H9 (cell line): ENCODE data around the gene C2orf42. TPM values are rescaled to one million over a fixed set of nuclear protein-coding genes. Genes with fewer than 3 reads are reported as not detected.
"Not testable (repeated sequence)": the region's sequence is repeated elsewhere in the genome, so short reads cannot be mapped to it uniquely, and the experiment has no call there.

Experiments
- DNase-seq: peaks from one replicate; pipeline ENCODE4 v3.0.0-alpha.2; 2017
- H2AFZ ChIP-seq: one replicate; pipeline ENCODE4 v1.6.1; 2013; ENCODE audit warnings: mild to moderate bottlenecking, low read length, control low read depth, moderate library complexity
- H2AK5ac ChIP-seq: 2 replicates; pipeline ENCODE4 v1.6.1; 2013; ENCODE audit warnings: low read length, control low read depth, mixed read lengths; ENCODE audit not compliant: insufficient read length
- H2BK120ac ChIP-seq: one replicate; pipeline ENCODE4 v1.6.1; 2013; ENCODE audit warnings: low read depth, mild to moderate bottlenecking, low read length, control low read depth, inconsistent platforms; ENCODE audit not compliant: poor library complexity, severe bottlenecking
- H2BK12ac ChIP-seq: 2 replicates; pipeline ENCODE4 v1.6.1; 2013; ENCODE audit warnings: low read length, control low read depth, mixed read lengths, low read depth; ENCODE audit not compliant: insufficient read length
- H2BK15ac ChIP-seq: 2 replicates; pipeline ENCODE4 v1.6.1; 2013; ENCODE audit warnings: low read depth, low read length, control low read depth
- H2BK20ac ChIP-seq: one replicate; pipeline ENCODE4 v1.6.1; 2013; ENCODE audit warnings: low read depth, mild to moderate bottlenecking, low read length, control low read depth, inconsistent platforms; ENCODE audit not compliant: poor library complexity, severe bottlenecking
- H2BK5ac ChIP-seq: 2 replicates; pipeline ENCODE4 v1.6.1; 2013; ENCODE audit warnings: low read length, control low read depth, mixed read lengths; ENCODE audit not compliant: insufficient read length
- H3K14ac ChIP-seq: 2 replicates; pipeline ENCODE4 v1.6.1; 2013; ENCODE audit warnings: low read length, control low read depth; ENCODE audit not compliant: insufficient read depth
- H3K18ac ChIP-seq: 2 replicates; pipeline ENCODE4 v1.6.1; 2013; ENCODE audit warnings: low read depth, mild to moderate bottlenecking, mixed read lengths, low read length, control low read depth; ENCODE audit not compliant: insufficient read length
- H3K23ac ChIP-seq: 2 replicates; pipeline ENCODE4 v1.6.1; 2013; ENCODE audit warnings: low read length, control low read depth, mixed read lengths, low read depth; ENCODE audit not compliant: insufficient read length
- H3K23me2 ChIP-seq: 2 replicates; pipeline ENCODE4 v1.6.1; 2013; ENCODE audit warnings: low read depth, mild to moderate bottlenecking, mixed read lengths, low read length, control low read depth; ENCODE audit not compliant: insufficient read length, poor library complexity, severe bottlenecking
- H3K27ac ChIP-seq: 2 replicates; pipeline ENCODE4 v1.5.1; 2013; ENCODE audit warnings: low read length, control low read depth, mixed read lengths, low read depth; ENCODE audit not compliant: insufficient read length
- H3K27me3 ChIP-seq: 2 replicates; pipeline ENCODE4 v1.6.1; 2013; ENCODE audit warnings: low read length, control low read depth, inconsistent platforms; ENCODE audit not compliant: insufficient read depth
- H3K4ac ChIP-seq: 2 replicates; pipeline ENCODE4 v1.6.1; 2013; ENCODE audit warnings: low read depth, mild to moderate bottlenecking, control low read depth, inconsistent platforms, low read length, moderate library complexity
- H3K4me1 ChIP-seq: 2 replicates; pipeline ENCODE4 v1.6.1; 2013; ENCODE audit warnings: low read length, control low read depth, inconsistent platforms; ENCODE audit not compliant: insufficient read depth
- H3K4me2 ChIP-seq: 2 replicates; pipeline ENCODE4 v1.6.1; 2013; ENCODE audit warnings: low read length, control low read depth, mixed read lengths; ENCODE audit not compliant: insufficient read length, insufficient read depth
- H3K56ac ChIP-seq: 2 replicates; pipeline ENCODE4 v1.6.1; 2013; ENCODE audit warnings: low read depth, mild to moderate bottlenecking, mixed read lengths, low read length, control low read depth; ENCODE audit not compliant: insufficient read length
- H3K79me1 ChIP-seq: 2 replicates; pipeline ENCODE4 v1.6.1; 2013; ENCODE audit warnings: low read depth, mild to moderate bottlenecking, moderate library complexity, low read length, control low read depth, inconsistent platforms; ENCODE audit not compliant: insufficient read depth, poor library complexity, severe bottlenecking
- H3K79me2 ChIP-seq: 2 replicates; pipeline ENCODE4 v1.6.1; 2013; ENCODE audit warnings: low read length, control low read depth, inconsistent platforms; ENCODE audit not compliant: insufficient read depth
- H3K9ac ChIP-seq: 2 replicates; pipeline ENCODE4 v1.6.1; 2013; ENCODE audit warnings: low read length, control low read depth, mixed read lengths; ENCODE audit not compliant: insufficient read length; ENCODE audit errors: extremely low read depth
- H3K9me3 ChIP-seq: one replicate; pipeline ENCODE4 v1.6.1; 2013; ENCODE audit warnings: low read depth, low read length, inconsistent platforms; ENCODE audit not compliant: control insufficient read depth
- H3T11ph ChIP-seq: one replicate; pipeline ENCODE4 v1.6.1; 2013; ENCODE audit warnings: mild to moderate bottlenecking, low read length, control low read depth, inconsistent platforms
- H4K20me1 ChIP-seq: one replicate; pipeline ENCODE4 v1.6.1; 2013; ENCODE audit not compliant: control insufficient read depth, insufficient read length, insufficient read depth
- H4K5ac ChIP-seq: 2 replicates; pipeline ENCODE4 v1.6.1; 2013; ENCODE audit warnings: low read depth, mild to moderate bottlenecking, mixed read lengths, low read length, control low read depth; ENCODE audit not compliant: insufficient read length
- H4K8ac ChIP-seq: replicated peaks from 2 replicates; pipeline ENCODE4 v1.6.1; 2013; ENCODE audit warnings: low read length, control low read depth, mixed read lengths, low read depth; ENCODE audit not compliant: insufficient read length
- H4K91ac ChIP-seq: 2 replicates; pipeline ENCODE4 v1.6.1; 2013; ENCODE audit warnings: low read depth, mild to moderate bottlenecking, moderate library complexity, mixed read lengths, low read length, control low read depth; ENCODE audit not compliant: insufficient read length
- H3K27ac Mint-ChIP-seq, 3 experiments: 2 replicates in 2 of 3; 3 replicates in 1 of 3; pipeline ENCODE4 v1.8.0; 2020 to 2021; ENCODE audit warnings: mixed read lengths in 3 of 3, mild to moderate bottlenecking in 1 of 3, moderate library complexity in 1 of 3
- H3K27me3 Mint-ChIP-seq: 2 replicates; pipeline ENCODE4 v1.8.0; 2021; ENCODE audit warnings: low read depth, mild to moderate bottlenecking, moderate library complexity, mixed read lengths
- H3K36me3 Mint-ChIP-seq, 3 experiments: 2 replicates in 2 of 3; 3 replicates in 1 of 3; pipeline ENCODE4 v1.8.0; 2020 to 2021; ENCODE audit warnings: low read depth in 3 of 3, mixed read lengths in 3 of 3; ENCODE audit not compliant: insufficient read depth in 1 of 3
- H3K4me1 Mint-ChIP-seq, 2 experiments: 2 replicates each; pipeline ENCODE4 v1.8.0; 2020; ENCODE audit warnings: mixed read lengths in 2 of 2
- H3K4me3 Mint-ChIP-seq, 2 experiments: 2 replicates in 1 of 2; 3 replicates in 1 of 2; pipeline ENCODE4 v1.8.0; 2020 to 2021; ENCODE audit warnings: mild to moderate bottlenecking in 2 of 2, mixed read lengths in 2 of 2, moderate library complexity in 1 of 2
- H3K9me3 Mint-ChIP-seq, 2 experiments: 2 replicates in 1 of 2; 3 replicates in 1 of 2; pipeline ENCODE4 v1.8.0; 2020; ENCODE audit warnings: mild to moderate bottlenecking in 2 of 2, mixed read lengths in 2 of 2, moderate library complexity in 1 of 2
- CTCF ChIP-seq: fragments of 200-600 bp; sonication (generic); conservative IDR thresholded peaks from 3 replicates; pipeline ENCODE4 v1.8.0; 2021; ENCODE audit warnings: antibody characterized with exemption, mild to moderate bottlenecking
- WGBS: extraction: QIAGEN DNeasy Blood & Tissue Kit; methylation state at CpG from one replicate; pipeline ENCODE4 v1.1.7; 2013; ENCODE audit warnings: missing lambda C conversion rate, low lambda C conversion rate, mixed read lengths; ENCODE audit not compliant: insufficient read length; ENCODE audit errors: extremely low coverage; 5-methylcytosine and 5-hydroxymethylcytosine counted together
- total RNA-seq: library from RNA; stranded (reverse); gene quantifications from 2 replicates; pipeline ENCODE4 v1.2.1, GENCODE V29; 2021

Gene C2orf42
- total RNA-seq, 1 experiment from 2014 or later, result 19.0 TPM

DNA sequence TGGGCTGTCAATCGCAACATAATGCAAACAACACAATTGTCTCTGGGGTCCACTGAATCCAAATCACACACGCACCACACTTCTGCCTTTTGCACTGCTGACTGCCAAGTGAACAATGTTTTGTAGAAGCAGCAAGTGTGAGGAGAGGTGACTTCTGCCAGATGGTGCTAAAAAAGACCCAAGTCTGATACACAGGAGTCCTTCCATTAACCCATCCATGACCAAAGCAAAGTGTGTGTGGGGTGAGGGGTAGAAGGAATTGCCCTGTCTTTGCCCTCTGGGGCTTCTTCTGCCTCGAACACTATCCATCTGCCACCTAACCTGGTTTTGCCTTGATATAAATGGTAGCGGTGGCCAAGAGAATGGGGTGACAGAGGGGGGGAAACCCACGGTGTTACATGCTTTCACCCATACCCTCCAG is 50.0 kb downstream of the C2orf42 start:
- WGBS, result no CpG with 5 or more reads among the region's 5 CpGs
- H2AFZ ChIP-seq, result no peak overlapping the region
- no peak overlapping the region for H2BK15ac ChIP-seq
- Mint-ChIP-seq H3K9me3 (no peaks in the 10 kb centered on the region; a peak in 1 of 5 replicates), H3K4me3 (peak overlapping the region; percentile 73 to 85; a peak in 4 of 5 replicates), H3K27me3 (no peaks in the 10 kb centered on the region), H3K4me1 (peaks cover 41 to 51% of the 10 kb centered on the region in 2 experiments), H3K27ac (peak overlapping the region; percentile 95 to 100 (median 99)), H3K36me3 (no peaks in the 10 kb centered on the region)
- no peak for DNase-seq
- H3K23ac ChIP-seq, result no peak overlapping the region
- no peak overlapping the region for H3T11ph ChIP-seq
- no peak overlapping the region for H3K4ac ChIP-seq
- peaks cover 5% of the 10 kb centered on the region for H3K23me2 ChIP-seq
- H3K79me1 ChIP-seq, result no peaks in the 10 kb centered on the region
- H3K79me2 ChIP-seq, result no peaks in the 10 kb centered on the region
- H3K9ac ChIP-seq, result peak overlapping the region; percentile 14
- H4K91ac ChIP-seq, result no peak overlapping the region
- H3K4me1 ChIP-seq, result peaks cover 7% of the 10 kb centered on the region; the same call in 1 of the 2 replicates
- peak overlapping the region; percentile 92 for H3K27ac ChIP-seq
- H4K5ac ChIP-seq, result no peak overlapping the region
- no peaks in the 10 kb centered on the region for H4K20me1 ChIP-seq
- no peak overlapping the region for H2AK5ac ChIP-seq
- H3K9me3 ChIP-seq, result no peaks in the 10 kb centered on the region
- H2BK20ac ChIP-seq, result no peak overlapping the region
- H3K27me3 ChIP-seq, result no peaks in the 10 kb centered on the region
- no peak overlapping the region for H3K56ac ChIP-seq
- peak overlapping the region; percentile 77 for H3K4me2 ChIP-seq
- H2BK5ac ChIP-seq, result no peak overlapping the region
- no peak overlapping the region for H4K8ac ChIP-seq
- H2BK120ac ChIP-seq, result no peak overlapping the region
- no peak overlapping the region for H2BK12ac ChIP-seq
- H3K18ac ChIP-seq, result peak overlapping the region; percentile 20
- TF ChIP-seq CTCF, result no peak
- H3K14ac ChIP-seq, result peak overlapping the region; percentile 47; the same call in 1 of the 2 replicates

GRCh38 chr2:70134323-70134983 is 56.4 kb downstream of the C2orf42 start:
- H3K27ac ChIP-seq, H4K8ac ChIP-seq, H4K91ac ChIP-seq, H3K79me1 ChIP-seq, H3K4me2 ChIP-seq, H3K23me2 ChIP-seq, H3K4ac ChIP-seq, H2BK5ac ChIP-seq, H3K27ac Mint-ChIP-seq, H3K56ac ChIP-seq, H3K79me2 ChIP-seq, H3K9ac ChIP-seq, H3K27me3 ChIP-seq, H3K14ac ChIP-seq, H2BK15ac ChIP-seq, H4K5ac ChIP-seq, H2BK20ac ChIP-seq, H2AK5ac ChIP-seq, H3T11ph ChIP-seq, H3K36me3 Mint-ChIP-seq, H3K4me1 ChIP-seq, H3K4me3 Mint-ChIP-seq, H2BK120ac ChIP-seq, H2BK12ac ChIP-seq, H4K20me1 ChIP-seq, H2AFZ ChIP-seq, H3K27me3 Mint-ChIP-seq, DNase-seq, H3K9me3 ChIP-seq, H3K18ac ChIP-seq, H3K9me3 Mint-ChIP-seq, H3K23ac ChIP-seq: not testable (repeated sequence)
- WGBS, result no CpG with 5 or more reads among the region's 10 CpGs
- peaks cover 26 to 35% of the 10 kb centered on the region in 2 experiments for H3K4me1 Mint-ChIP-seq
